ENCODE data around the gene GLIPR1L1.

DNA sequence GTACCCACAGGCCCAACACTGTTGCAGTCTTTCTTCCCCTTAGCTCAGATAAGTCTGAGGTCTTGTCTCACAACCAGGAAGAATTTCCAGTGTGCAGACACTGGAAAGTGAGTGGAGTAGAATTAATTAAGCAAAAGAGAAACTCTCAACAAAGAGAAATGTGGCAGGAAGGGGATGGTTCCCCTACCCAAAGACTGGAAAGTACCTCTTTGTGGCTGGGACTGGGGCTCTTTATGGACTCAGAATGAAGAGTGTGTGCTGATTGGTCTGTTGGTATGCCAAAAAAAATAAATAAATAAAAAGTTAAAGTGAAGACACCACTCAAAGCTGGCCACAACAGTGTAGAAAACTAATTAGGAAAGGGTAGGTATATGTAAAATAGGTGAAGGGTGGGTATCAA is 26.4 kb downstream of the GLIPR1L1 start:
- TF ChIP-seq CTCF (conservative IDR thresholded peaks at IDR 0.05; ENCODE audit: low read depth, low read length) (no peak), SMC3 (IDR thresholded peaks at IDR 0.05; ENCODE audit: low read depth, low read length) (no peak), RAD21 (IDR thresholded peaks at IDR 0.05; ENCODE audit: low read length) (no peak)
